Muscle of back (tissue), 11 donors: Measurements from ENCODE around the gene AIFM1. TPM values are rescaled to one million over a fixed set of nuclear protein-coding genes. Genes with fewer than 3 reads are reported as not detected.

Source experiments
- DNase-seq, 3 donors: peaks; one replicate each; pipeline versions ENCODE4 v3.0.0 to v3.0.0-alpha.2; 2013
- polyA plus RNA-seq, 10 donors: library from polyadenylated mRNA; unstranded; fragments of 120-200 nt; gene quantifications; one replicate each; pipeline ENCODE4 v1.2.1, GENCODE V29; 2013; ENCODE audit not compliant: insufficient read length in 10 of 10

AIFM1 gene
- polyA plus RNA-seq, 10 donors: 19.9 to 28.1 (median 24.0) TPM

DNA sequence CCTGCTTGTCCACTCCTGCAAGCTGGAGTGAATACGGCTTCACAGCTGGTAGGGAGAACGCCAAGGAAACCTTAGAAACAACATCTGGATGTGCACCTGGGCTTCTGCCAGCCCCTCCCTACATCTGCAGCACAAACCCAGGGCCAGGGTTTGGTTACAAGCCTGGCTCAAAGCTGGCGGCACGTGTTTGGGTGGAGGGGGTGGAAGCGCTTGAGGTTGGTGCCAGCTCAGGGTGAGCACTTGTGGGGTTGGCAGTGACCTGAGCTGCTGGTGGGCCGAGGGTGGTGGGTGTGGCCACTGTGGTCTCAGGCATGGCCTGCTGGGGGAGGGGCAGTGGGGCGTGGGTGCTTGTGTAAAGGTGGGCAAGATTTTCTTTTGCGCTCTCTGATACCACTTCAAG lies 70.9 kb downstream of the AIFM1 start:
- DNase-seq: peak in 1 of 3 donors; percentile 29

GRCh38 chrX:130093271-130093670 lies 72.4 kb downstream of the AIFM1 start:
- no peak for DNase-seq

GRCh38 chrX:130091980-130092522 lies 73.6 kb downstream of the AIFM1 start:
- DNase-seq: no peak

GRCh38 chrX:130090364-130090763 lies 75.3 kb downstream of the AIFM1 start:
- no peak for DNase-seq

GRCh38 chrX:130086447-130087206 lies 79.0 kb downstream of the AIFM1 start:
- no peak for DNase-seq

- peak in 1 of 3 donors; percentile 26 for DNase-seq
Measured at GRCh38 chrX:130085551-130086446, 79.8 kb downstream of the AIFM1 start.

DNA sequence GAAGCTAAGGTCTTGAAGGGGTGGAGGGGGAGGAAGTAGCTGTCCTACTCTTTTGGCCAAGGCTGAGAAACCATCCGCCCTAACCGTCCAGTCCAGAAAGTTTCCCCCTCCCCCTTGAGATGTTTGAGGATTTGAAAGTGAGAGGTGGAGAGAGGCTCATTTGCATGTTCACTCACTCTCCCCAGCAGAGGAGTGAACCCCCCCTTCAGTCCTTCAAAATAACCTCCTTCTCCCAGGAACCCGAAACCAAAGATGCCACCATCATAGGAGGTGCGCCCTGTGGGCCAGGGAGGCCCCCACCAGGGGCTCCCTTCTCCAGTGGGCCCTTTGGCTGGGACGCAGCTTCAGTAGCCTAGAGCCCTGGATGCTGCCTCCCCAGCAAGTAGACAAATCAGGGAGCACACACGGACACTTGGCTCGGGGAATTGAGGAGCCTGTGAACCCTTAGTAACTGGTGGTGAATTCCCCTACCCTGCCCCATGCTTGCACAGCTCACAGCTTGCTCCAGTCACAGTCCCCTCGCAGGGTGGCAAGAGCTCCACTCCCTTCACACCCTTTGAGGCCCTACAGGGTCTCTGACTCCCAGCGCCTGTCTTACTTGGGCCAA lies 80.9 kb downstream of the AIFM1 start:
- no peak for DNase-seq

DNA sequence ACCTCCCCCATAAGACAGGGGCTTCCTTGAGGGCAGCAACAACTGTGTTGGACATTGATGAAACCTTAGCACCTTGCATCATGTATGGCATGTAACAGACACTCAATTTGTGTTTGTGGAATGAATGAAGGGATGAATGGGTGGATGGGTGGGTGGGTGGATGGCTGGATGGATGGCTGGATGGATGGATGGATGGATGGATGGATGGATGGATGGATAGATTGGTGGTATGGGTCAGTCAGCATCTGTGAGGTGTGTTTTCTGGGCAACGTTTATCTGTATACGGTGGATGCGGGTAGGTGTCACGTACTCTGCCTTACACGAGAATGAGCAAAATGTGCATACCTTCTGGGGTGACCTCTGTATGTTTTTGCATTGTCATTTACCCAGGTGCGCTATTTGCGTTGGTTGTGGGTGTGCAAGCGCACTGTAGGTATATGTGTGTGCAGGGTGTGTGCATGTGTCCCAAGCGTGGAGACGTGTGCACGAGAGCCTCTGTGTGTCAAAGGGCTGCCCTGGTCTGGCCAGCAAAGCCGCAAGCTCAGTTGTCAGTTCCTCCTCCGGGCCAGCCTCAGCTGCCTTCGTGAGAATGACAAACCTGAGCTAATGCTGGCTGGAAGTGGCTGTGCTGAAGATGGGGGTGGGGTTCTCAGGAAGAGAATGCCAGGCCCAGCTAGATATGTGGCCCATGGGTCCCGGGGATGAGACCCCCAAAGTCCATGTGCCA lies 81.8 kb downstream of the AIFM1 start:
- DNase-seq: no peak

- no peak for DNase-seq
Measured at GRCh38 chrX:130083107-130083490, 82.5 kb downstream of the AIFM1 start.

DNA sequence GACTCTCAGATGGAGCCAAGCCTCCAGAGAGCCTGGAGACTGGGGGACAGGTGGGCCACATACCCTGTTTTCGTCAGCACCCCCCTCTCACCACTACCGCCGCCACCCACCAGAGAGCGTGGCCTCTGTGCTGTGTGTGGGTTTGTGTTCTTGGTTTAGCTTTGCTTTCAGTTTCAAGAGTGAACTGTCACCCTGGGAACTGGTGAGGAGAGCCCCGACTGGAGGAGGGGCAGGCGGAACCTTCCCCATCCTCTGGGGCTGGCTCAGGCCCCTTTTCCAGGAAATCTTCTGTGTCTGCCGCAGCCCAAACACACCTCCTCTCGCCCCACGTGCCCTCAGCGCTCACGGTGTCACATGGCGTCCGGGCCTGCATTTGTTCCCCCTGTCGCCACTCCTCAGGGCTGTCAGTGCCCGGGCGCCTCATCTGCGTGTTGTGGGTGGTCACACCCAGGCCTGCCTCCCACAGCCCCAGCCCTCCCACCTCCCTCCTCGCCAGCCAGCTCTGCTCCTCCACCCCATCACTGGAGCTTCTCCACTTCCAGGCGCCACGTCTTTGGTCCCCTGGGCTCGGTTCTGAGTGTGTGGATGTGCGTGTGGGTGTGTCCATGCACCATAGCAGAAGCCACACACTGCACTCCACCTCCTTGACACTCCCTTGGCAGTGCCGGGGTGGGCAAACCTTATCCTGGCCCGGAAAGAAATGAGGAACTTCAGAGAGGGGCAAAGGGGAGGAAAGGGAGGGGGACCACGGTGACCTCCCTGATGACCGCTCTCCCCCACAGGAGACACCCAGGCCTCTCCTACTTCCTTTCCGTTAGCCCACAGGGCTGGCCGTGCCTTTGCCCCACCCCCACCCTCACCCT lies 83.2 kb downstream of the AIFM1 start:
- peak in 1 of 3 donors; percentile 49 for DNase-seq

- no peak for DNase-seq
Measured at GRCh38 chrX:130081421-130082045, 84.1 kb downstream of the AIFM1 start.

- no peak for DNase-seq
Measured at GRCh38 chrX:130080791-130081367, 84.8 kb downstream of the AIFM1 start.

GRCh38 chrX:130079824-130080406 lies 85.7 kb downstream of the AIFM1 start:
- peak; percentile 56 to 82 (median 71) for DNase-seq

Other genes starting within 250 kb of the AIFM1 start
- 10 to 100 TPM; 14.2 to 17.1 (median 15.1) TPM for gene BCORL1, start 183.2 kb downstream of the AIFM1 start, polyA plus RNA-seq
- 10 to 100 TPM in 8 of 10 donors, 1 to 10 TPM in 2; 9.8 to 15.9 (median 12.0) TPM for gene ELF4, start 55.3 kb downstream of the AIFM1 start, polyA plus RNA-seq
- under 1 TPM; 0.27 to 0.75 (median 0.47) TPM for gene RAB33A, start 6.1 kb upstream of the AIFM1 start, polyA plus RNA-seq
- gene ZNF280C, start 103.1 kb upstream of the AIFM1 start, polyA plus RNA-seq: 1 to 10 TPM; 4.3 to 9.0 (median 7.1) TPM
- gene SLC25A14, start 174.1 kb upstream of the AIFM1 start, polyA plus RNA-seq: 10 to 100 TPM in 4 of 10 donors, 1 to 10 TPM in 6; 7.8 to 17.1 (median 9.6) TPM
- gene GPR119, start 219.8 kb upstream of the AIFM1 start, polyA plus RNA-seq: not detected
- gene RBMX2, start 236.1 kb upstream of the AIFM1 start, polyA plus RNA-seq: 10 to 100 TPM; 19.1 to 23.6 (median 21.1) TPM